Progenitor cell of endocrine pancreas (in vitro differentiated cells): ENCODE data around the gene APOLD1. TPM values are rescaled to one million over a fixed set of nuclear protein-coding genes. Genes with fewer than 3 reads are reported as not detected.

Source experiments
- DNase-seq: peaks from one replicate; pipeline ENCODE4 v3.0.0; 2021; ENCODE audit warnings: low spot score; ENCODE audit not compliant: unreplicated experiment
- H3K27ac Mint-ChIP-seq: 2 replicates; pipeline ENCODE4 v1.8.0; 2021; ENCODE audit warnings: mild to moderate bottlenecking, moderate library complexity, mixed read lengths
- H3K27me3 Mint-ChIP-seq: 2 replicates; pipeline ENCODE4 v1.8.0; 2021; ENCODE audit warnings: mixed read lengths
- H3K36me3 Mint-ChIP-seq: 2 replicates; pipeline ENCODE4 v1.8.0; 2022; ENCODE audit warnings: mixed read lengths; ENCODE audit not compliant: insufficient read depth
- H3K4me1 Mint-ChIP-seq: 2 replicates; pipeline ENCODE4 v1.8.0; 2021; ENCODE audit warnings: low read depth, mixed read lengths
- H3K4me3 Mint-ChIP-seq: 2 replicates; pipeline ENCODE4 v1.8.0; 2021; ENCODE audit warnings: low read depth, mild to moderate bottlenecking, moderate library complexity, mixed read lengths
- H3K9me3 Mint-ChIP-seq: 2 replicates; pipeline ENCODE4 v1.8.0; 2021; ENCODE audit warnings: low read depth, mixed read lengths
- total RNA-seq: library from RNA; stranded (reverse); gene quantifications from 2 replicates; pipeline ENCODE4 v1.2.1, GENCODE V29; 2021
- TF ChIP-seq, protein P1 (sequence below): fragments of 200-600 bp; sonication (generic); IDR thresholded peaks from one replicate; pipeline ENCODE4 v1.5.0; 2021; ENCODE audit warnings: antibody characterized with exemption, mild to moderate bottlenecking; ENCODE audit not compliant: unreplicated experiment

Gene APOLD1
- total RNA-seq, 1 donor from 2014 or later, result 5.4 TPM

DNA sequence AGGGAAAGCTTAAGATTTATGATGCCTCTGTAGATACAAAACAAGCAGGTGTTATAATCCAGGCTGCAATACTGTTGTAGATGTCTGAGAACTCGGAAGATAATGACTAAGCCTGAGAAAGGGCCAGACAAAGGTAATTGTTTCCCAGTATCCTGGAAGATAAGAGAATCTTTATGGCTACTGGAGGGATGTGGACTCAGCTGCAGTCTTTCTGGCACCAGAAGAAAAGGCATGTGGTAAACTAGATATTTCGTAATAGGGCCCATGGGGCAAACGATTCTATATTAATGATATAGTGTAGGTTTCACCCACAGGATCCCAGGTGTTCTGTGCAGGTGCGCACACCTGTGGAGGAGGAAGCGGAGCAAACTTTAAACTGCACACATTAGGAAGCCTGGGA, 9.2 kb upstream of the APOLD1 start:
- Mint-ChIP-seq H3K27me3 (no peaks in the 10 kb centered on the region), H3K4me1 (peaks cover 32% of the 10 kb centered on the region), H3K27ac (peak overlapping the region; percentile 86), H3K36me3 (peaks cover 6% of the 10 kb centered on the region), H3K4me3 (no peak overlapping the region), H3K9me3 (peaks cover 14% of the 10 kb centered on the region)
- no peak for DNase-seq
- TF ChIP-seq, protein P1, sequence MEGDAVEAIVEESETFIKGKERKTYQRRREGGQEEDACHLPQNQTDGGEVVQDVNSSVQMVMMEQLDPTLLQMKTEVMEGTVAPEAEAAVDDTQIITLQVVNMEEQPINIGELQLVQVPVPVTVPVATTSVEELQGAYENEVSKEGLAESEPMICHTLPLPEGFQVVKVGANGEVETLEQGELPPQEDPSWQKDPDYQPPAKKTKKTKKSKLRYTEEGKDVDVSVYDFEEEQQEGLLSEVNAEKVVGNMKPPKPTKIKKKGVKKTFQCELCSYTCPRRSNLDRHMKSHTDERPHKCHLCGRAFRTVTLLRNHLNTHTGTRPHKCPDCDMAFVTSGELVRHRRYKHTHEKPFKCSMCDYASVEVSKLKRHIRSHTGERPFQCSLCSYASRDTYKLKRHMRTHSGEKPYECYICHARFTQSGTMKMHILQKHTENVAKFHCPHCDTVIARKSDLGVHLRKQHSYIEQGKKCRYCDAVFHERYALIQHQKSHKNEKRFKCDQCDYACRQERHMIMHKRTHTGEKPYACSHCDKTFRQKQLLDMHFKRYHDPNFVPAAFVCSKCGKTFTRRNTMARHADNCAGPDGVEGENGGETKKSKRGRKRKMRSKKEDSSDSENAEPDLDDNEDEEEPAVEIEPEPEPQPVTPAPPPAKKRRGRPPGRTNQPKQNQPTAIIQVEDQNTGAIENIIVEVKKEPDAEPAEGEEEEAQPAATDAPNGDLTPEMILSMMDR, result no peak

DNA sequence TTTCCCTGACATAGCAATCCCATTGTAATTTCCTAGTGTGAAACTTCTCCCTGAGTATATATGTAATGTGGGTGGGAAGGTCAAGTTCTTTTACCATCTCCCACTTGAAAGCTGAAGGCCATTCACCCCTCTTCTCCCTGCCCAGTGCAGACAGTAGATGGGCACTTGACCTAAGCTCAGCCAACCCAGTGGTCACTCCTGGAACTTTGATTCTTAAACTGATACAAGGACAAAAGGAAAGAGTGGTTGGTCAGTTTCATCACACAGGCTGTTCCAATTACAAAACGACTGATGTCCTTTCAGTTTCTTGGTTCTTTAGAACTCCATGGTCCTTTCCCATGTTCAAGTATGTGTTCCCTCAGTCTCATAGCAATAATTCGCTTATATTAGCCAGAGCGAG, 8.4 kb upstream of the APOLD1 start:
- Mint-ChIP-seq H3K4me1 (peaks cover 32% of the 10 kb centered on the region), H3K9me3 (peaks cover 12% of the 10 kb centered on the region), H3K27me3 (no peaks in the 10 kb centered on the region), H3K36me3 (peaks cover 6% of the 10 kb centered on the region), H3K27ac (peak overlapping the region; percentile 40), H3K4me3 (no peak overlapping the region)
- DNase-seq, result no peak
- TF ChIP-seq, protein P1, result no peak

DNA sequence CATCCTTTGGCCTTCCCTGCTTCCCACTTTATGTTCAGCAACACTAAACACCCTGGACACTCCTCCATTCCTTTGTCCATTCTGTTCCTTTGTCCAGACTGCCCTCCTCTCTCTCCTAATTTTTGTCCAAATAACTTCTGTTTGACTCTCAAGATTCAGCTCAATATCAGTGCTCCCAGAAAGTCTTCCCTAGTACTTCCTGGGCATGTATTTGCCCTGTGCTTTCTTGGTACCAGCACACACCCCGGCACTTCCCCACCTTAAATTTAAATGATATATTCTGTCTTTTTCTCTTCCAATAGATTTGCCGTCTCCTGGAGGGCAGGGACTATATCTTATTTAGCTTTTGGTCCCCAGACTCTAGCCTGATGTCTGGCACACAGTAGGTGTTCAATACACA, 6.5 kb upstream of the APOLD1 start:
- Mint-ChIP-seq H3K9me3 (peaks cover 4% of the 10 kb centered on the region), H3K4me3 (no peak overlapping the region), H3K4me1 (peaks cover 32% of the 10 kb centered on the region), H3K27me3 (peaks cover 2% of the 10 kb centered on the region), H3K27ac (no peak overlapping the region), H3K36me3 (peaks cover 6% of the 10 kb centered on the region)
- DNase-seq, result no peak
- TF ChIP-seq, protein P1, result no peak

DNA sequence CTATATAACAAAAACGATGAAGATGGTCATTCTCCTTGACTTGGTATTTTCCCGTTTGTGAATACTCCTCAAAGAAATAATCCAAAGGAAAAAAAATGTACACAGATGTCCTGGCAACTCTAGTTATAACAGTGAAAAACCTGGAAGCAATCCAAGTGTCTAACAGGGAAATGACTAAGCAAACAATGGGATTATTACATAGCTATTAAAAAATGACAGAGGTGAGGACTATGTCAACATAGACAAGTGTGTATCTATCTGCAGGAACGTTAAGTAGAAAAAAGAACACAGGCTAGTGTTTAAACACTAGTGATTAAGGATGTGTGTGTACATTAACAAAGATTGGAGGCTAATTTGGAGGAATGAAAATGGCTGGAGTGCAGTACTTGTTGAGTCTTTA, 5.9 kb upstream of the APOLD1 start:
- Mint-ChIP-seq H3K4me1 (peaks cover 32% of the 10 kb centered on the region), H3K36me3 (peaks cover 6% of the 10 kb centered on the region), H3K27ac (no peak overlapping the region), H3K4me3 (no peak overlapping the region), H3K27me3 (peaks cover 8% of the 10 kb centered on the region), H3K9me3 (peaks cover 4% of the 10 kb centered on the region)
- no peak for DNase-seq
- TF ChIP-seq, protein P1, result no peak

DNA sequence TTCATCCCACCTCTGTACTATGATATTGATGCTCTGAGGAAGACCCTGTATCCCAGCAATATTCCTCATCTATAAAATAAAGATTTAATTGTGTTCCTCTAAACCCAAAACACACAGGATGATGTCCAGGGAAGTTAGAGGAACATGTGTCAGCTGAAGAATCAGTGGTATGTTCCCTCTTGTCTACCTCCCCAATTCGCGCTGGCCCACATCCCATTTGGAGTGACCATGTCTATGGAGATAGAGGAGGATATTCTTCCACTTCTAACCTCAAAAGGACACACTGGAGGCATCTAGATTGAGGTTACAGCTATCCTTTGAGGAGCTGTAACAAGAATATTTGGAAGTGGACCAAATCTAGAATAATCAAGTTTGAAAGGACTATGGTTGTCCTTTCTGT, 1.3 kb upstream of the APOLD1 start:
- no peak for DNase-seq
- TF ChIP-seq, protein P1, result no peak
- H3K4me3 Mint-ChIP-seq, result no peak overlapping the region
- peaks cover 6% of the 10 kb centered on the region for H3K36me3 Mint-ChIP-seq
- H3K27me3 Mint-ChIP-seq, result peaks cover 35% of the 10 kb centered on the region
- H3K4me1 Mint-ChIP-seq, result peaks cover 16% of the 10 kb centered on the region
- H3K27ac Mint-ChIP-seq, result no peak overlapping the region
- H3K9me3 Mint-ChIP-seq, result peaks cover 4% of the 10 kb centered on the region
